ENCODE results near the gene FTO. TPM values are rescaled to one million over a fixed set of nuclear protein-coding genes. Genes with fewer than 3 reads are reported as not detected.

The FTO gene
- polyA plus RNA-seq, 3 donors = 16.8 to 51.0 (median 37.7) TPM

DNA sequence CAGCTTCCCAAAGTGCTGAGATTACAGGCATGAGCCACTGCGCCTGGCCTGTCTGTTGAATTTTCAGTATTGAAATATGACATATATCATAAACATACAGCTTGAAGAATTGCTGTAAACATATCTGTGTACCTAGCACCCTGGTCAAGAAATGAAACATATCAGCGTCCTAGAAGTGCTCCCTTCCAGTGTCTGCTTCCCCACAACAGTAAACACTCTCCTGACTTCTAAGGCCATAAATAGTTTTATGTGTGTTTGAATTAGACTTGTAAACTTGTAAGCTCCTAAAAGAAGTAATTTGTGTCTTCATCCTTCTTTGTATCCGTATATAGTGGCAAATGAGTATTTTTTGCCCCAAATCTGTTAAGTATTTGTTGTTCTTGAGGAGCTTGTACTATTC is 132.2 kb downstream of the FTO start:
- Mint-ChIP-seq H3K27ac (no peak overlapping the region), H3K36me3 (peaks cover 6 to 24% of the 10 kb centered on the region in 2 donors), H3K9me3 (peaks cover 0 to 2% (median 2%) of the 10 kb centered on the region in 7 donors), H3K4me3 (no peak overlapping the region), H3K27me3 (ENCODE audit: low read depth in 3 of 3) (peaks cover 0 to 2% (median 0%) of the 10 kb centered on the region in 3 donors), H3K4me1 (no peaks in the 10 kb centered on the region)
- no peak overlapping the region for H3K27ac ChIP-seq (ENCODE audit: low read depth in 1 of 2, low read length in 2 of 2)
- no peak overlapping the region for H3K9ac ChIP-seq (ENCODE audit: insufficient read depth, low read length, poor library complexity, severe bottlenecking)
- no peaks in the 10 kb centered on the region for H3K9me3 ChIP-seq (replicated peaks in 1 of 2; ENCODE audit: control insufficient read depth in 1 of 2, insufficient read depth in 1 of 2, low read length in 2 of 2)
- H3K4me1 ChIP-seq (ENCODE audit: control insufficient read depth in 1 of 2, insufficient read depth in 2 of 2, low read length in 2 of 2) = no peaks in the 10 kb centered on the region
- no peaks in the 10 kb centered on the region for H4K20me1 ChIP-seq (ENCODE audit: insufficient read depth, low read length)
- DNase-seq = no peak
- intact Hi-C loops (cut with micrococcal nuclease) = no loop called here
- H3K4me2 ChIP-seq (replicated peaks; ENCODE audit: extremely low read depth, low read length, poor library complexity, severe bottlenecking) = no peak overlapping the region
- no peak overlapping the region for H2AFZ ChIP-seq (ENCODE audit: insufficient read depth, low read depth, low read length, poor library complexity, severe bottlenecking)
- 100% methylated on average over 1 of the region's 3 CpGs for WGBS (ENCODE audit: insufficient coverage)
- H3K4me3 ChIP-seq (replicated peaks in 1 of 3; ENCODE audit: low read depth in 2 of 3, low read length in 3 of 3) = no peak overlapping the region
- TF ChIP-seq, protein P1, sequence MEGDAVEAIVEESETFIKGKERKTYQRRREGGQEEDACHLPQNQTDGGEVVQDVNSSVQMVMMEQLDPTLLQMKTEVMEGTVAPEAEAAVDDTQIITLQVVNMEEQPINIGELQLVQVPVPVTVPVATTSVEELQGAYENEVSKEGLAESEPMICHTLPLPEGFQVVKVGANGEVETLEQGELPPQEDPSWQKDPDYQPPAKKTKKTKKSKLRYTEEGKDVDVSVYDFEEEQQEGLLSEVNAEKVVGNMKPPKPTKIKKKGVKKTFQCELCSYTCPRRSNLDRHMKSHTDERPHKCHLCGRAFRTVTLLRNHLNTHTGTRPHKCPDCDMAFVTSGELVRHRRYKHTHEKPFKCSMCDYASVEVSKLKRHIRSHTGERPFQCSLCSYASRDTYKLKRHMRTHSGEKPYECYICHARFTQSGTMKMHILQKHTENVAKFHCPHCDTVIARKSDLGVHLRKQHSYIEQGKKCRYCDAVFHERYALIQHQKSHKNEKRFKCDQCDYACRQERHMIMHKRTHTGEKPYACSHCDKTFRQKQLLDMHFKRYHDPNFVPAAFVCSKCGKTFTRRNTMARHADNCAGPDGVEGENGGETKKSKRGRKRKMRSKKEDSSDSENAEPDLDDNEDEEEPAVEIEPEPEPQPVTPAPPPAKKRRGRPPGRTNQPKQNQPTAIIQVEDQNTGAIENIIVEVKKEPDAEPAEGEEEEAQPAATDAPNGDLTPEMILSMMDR (IDR thresholded peaks at IDR 0.05) = no peak
- no peaks in the 10 kb centered on the region for H3K36me3 ChIP-seq (replicated peaks in 1 of 2; ENCODE audit: control insufficient read depth in 1 of 2, insufficient read depth in 2 of 2, low read length in 2 of 2)
- H3K79me2 ChIP-seq (ENCODE audit: insufficient read depth, low read length) = no peaks in the 10 kb centered on the region
- no peaks in the 10 kb centered on the region for H3K27me3 ChIP-seq (ENCODE audit: control insufficient read depth in 2 of 2, insufficient read depth in 2 of 2, low read length in 2 of 2)

DNA sequence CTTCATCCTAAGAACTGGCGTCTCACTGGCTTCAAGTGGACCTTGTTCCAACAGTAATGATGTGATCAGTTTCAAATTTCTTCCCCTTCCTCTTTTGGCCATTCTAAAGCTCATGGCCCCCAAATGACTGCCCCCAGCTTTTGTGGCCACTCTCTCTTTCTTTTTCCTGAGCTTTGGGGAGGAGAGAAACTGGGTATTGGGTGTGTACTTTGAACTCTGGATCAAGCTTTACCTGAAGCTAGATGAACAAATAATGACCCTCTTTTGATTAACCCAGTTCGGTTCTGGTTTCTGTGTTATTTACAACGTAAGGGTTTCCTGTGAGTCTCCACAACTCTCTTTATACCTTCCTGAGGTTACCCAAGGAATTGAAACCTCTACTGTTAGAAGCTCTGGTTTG is 132.7 kb downstream of the FTO start:
- no peaks in the 10 kb centered on the region for H3K79me2 ChIP-seq (ENCODE audit: insufficient read depth, low read length)
- peaks cover 0 to 2% (median 2%) of the 10 kb centered on the region in 7 donors for H3K9me3 Mint-ChIP-seq
- H3K9ac ChIP-seq (ENCODE audit: insufficient read depth, low read length, poor library complexity, severe bottlenecking) = no peak overlapping the region
- H3K27ac Mint-ChIP-seq = no peak overlapping the region
- no peak overlapping the region for H3K4me2 ChIP-seq (replicated peaks; ENCODE audit: extremely low read depth, low read length, poor library complexity, severe bottlenecking)
- no peaks in the 10 kb centered on the region for H3K4me1 Mint-ChIP-seq
- H3K27me3 ChIP-seq (ENCODE audit: control insufficient read depth in 2 of 2, insufficient read depth in 2 of 2, low read length in 2 of 2) = no peaks in the 10 kb centered on the region
- H3K27me3 Mint-ChIP-seq (ENCODE audit: low read depth in 3 of 3) = peaks cover 0 to 2% (median 0%) of the 10 kb centered on the region in 3 donors
- no CpG with 5 or more reads among the region's 3 CpGs for WGBS (ENCODE audit: insufficient coverage)
- no peak overlapping the region for H3K4me3 ChIP-seq (replicated peaks in 1 of 3; ENCODE audit: low read depth in 2 of 3, low read length in 3 of 3)
- no peak overlapping the region for H3K4me3 Mint-ChIP-seq
- intact Hi-C loops (cut with micrococcal nuclease) = no loop called here
- H2AFZ ChIP-seq (ENCODE audit: insufficient read depth, low read depth, low read length, poor library complexity, severe bottlenecking) = no peak overlapping the region
- TF ChIP-seq, protein P1 (IDR thresholded peaks at IDR 0.05) = no peak
- no peak overlapping the region for H3K27ac ChIP-seq (ENCODE audit: low read depth in 1 of 2, low read length in 2 of 2)
- DNase-seq = no peak
- peaks cover 6 to 22% of the 10 kb centered on the region in 2 donors for H3K36me3 Mint-ChIP-seq
- no peaks in the 10 kb centered on the region for H4K20me1 ChIP-seq (ENCODE audit: insufficient read depth, low read length)
- no peaks in the 10 kb centered on the region for H3K4me1 ChIP-seq (ENCODE audit: control insufficient read depth in 1 of 2, insufficient read depth in 2 of 2, low read length in 2 of 2)
- H3K9me3 ChIP-seq (replicated peaks in 1 of 2; ENCODE audit: control insufficient read depth in 1 of 2, insufficient read depth in 1 of 2, low read length in 2 of 2) = no peaks in the 10 kb centered on the region
- no peaks in the 10 kb centered on the region for H3K36me3 ChIP-seq (replicated peaks in 1 of 2; ENCODE audit: control insufficient read depth in 1 of 2, insufficient read depth in 2 of 2, low read length in 2 of 2)

Measured in CD14-positive monocyte (primary cell).